H9 (cell line): ENCODE data around the gene CCDC51. TPM values are rescaled to one million over a fixed set of nuclear protein-coding genes. Genes with fewer than 3 reads are reported as not detected.
A peak's percentile ranks its signal among the peaks of the same experiment; 100 is the strongest.

Experiments used
- DNase-seq: peaks from one replicate; pipeline ENCODE4 v3.0.0-alpha.2; 2017
- H2AFZ ChIP-seq: one replicate; pipeline ENCODE4 v1.6.1; 2013; ENCODE audit warnings: mild to moderate bottlenecking, low read length, control low read depth, moderate library complexity
- H2AK5ac ChIP-seq: 2 replicates; pipeline ENCODE4 v1.6.1; 2013; ENCODE audit warnings: low read length, control low read depth, mixed read lengths; ENCODE audit not compliant: insufficient read length
- H2BK120ac ChIP-seq: one replicate; pipeline ENCODE4 v1.6.1; 2013; ENCODE audit warnings: low read depth, mild to moderate bottlenecking, low read length, control low read depth, inconsistent platforms; ENCODE audit not compliant: poor library complexity, severe bottlenecking
- H2BK12ac ChIP-seq: 2 replicates; pipeline ENCODE4 v1.6.1; 2013; ENCODE audit warnings: low read length, control low read depth, mixed read lengths, low read depth; ENCODE audit not compliant: insufficient read length
- H2BK15ac ChIP-seq: 2 replicates; pipeline ENCODE4 v1.6.1; 2013; ENCODE audit warnings: low read depth, low read length, control low read depth
- H2BK20ac ChIP-seq: one replicate; pipeline ENCODE4 v1.6.1; 2013; ENCODE audit warnings: low read depth, mild to moderate bottlenecking, low read length, control low read depth, inconsistent platforms; ENCODE audit not compliant: poor library complexity, severe bottlenecking
- H2BK5ac ChIP-seq: 2 replicates; pipeline ENCODE4 v1.6.1; 2013; ENCODE audit warnings: low read length, control low read depth, mixed read lengths; ENCODE audit not compliant: insufficient read length
- H3K14ac ChIP-seq: 2 replicates; pipeline ENCODE4 v1.6.1; 2013; ENCODE audit warnings: low read length, control low read depth; ENCODE audit not compliant: insufficient read depth
- H3K18ac ChIP-seq: 2 replicates; pipeline ENCODE4 v1.6.1; 2013; ENCODE audit warnings: low read depth, mild to moderate bottlenecking, mixed read lengths, low read length, control low read depth; ENCODE audit not compliant: insufficient read length
- H3K23ac ChIP-seq: 2 replicates; pipeline ENCODE4 v1.6.1; 2013; ENCODE audit warnings: low read length, control low read depth, mixed read lengths, low read depth; ENCODE audit not compliant: insufficient read length
- H3K23me2 ChIP-seq: 2 replicates; pipeline ENCODE4 v1.6.1; 2013; ENCODE audit warnings: low read depth, mild to moderate bottlenecking, mixed read lengths, low read length, control low read depth; ENCODE audit not compliant: insufficient read length, poor library complexity, severe bottlenecking
- H3K27ac ChIP-seq: 2 replicates; pipeline ENCODE4 v1.5.1; 2013; ENCODE audit warnings: low read length, control low read depth, mixed read lengths, low read depth; ENCODE audit not compliant: insufficient read length
- H3K27me3 ChIP-seq: 2 replicates; pipeline ENCODE4 v1.6.1; 2013; ENCODE audit warnings: low read length, control low read depth, inconsistent platforms; ENCODE audit not compliant: insufficient read depth
- H3K4ac ChIP-seq: 2 replicates; pipeline ENCODE4 v1.6.1; 2013; ENCODE audit warnings: low read depth, mild to moderate bottlenecking, control low read depth, inconsistent platforms, low read length, moderate library complexity
- H3K4me1 ChIP-seq: 2 replicates; pipeline ENCODE4 v1.6.1; 2013; ENCODE audit warnings: low read length, control low read depth, inconsistent platforms; ENCODE audit not compliant: insufficient read depth
- H3K4me2 ChIP-seq: 2 replicates; pipeline ENCODE4 v1.6.1; 2013; ENCODE audit warnings: low read length, control low read depth, mixed read lengths; ENCODE audit not compliant: insufficient read length, insufficient read depth
- H3K56ac ChIP-seq: 2 replicates; pipeline ENCODE4 v1.6.1; 2013; ENCODE audit warnings: low read depth, mild to moderate bottlenecking, mixed read lengths, low read length, control low read depth; ENCODE audit not compliant: insufficient read length
- H3K79me1 ChIP-seq: 2 replicates; pipeline ENCODE4 v1.6.1; 2013; ENCODE audit warnings: low read depth, mild to moderate bottlenecking, moderate library complexity, low read length, control low read depth, inconsistent platforms; ENCODE audit not compliant: insufficient read depth, poor library complexity, severe bottlenecking
- H3K79me2 ChIP-seq: 2 replicates; pipeline ENCODE4 v1.6.1; 2013; ENCODE audit warnings: low read length, control low read depth, inconsistent platforms; ENCODE audit not compliant: insufficient read depth
- H3K9ac ChIP-seq: 2 replicates; pipeline ENCODE4 v1.6.1; 2013; ENCODE audit warnings: low read length, control low read depth, mixed read lengths; ENCODE audit not compliant: insufficient read length; ENCODE audit errors: extremely low read depth
- H3K9me3 ChIP-seq: one replicate; pipeline ENCODE4 v1.6.1; 2013; ENCODE audit warnings: low read depth, low read length, inconsistent platforms; ENCODE audit not compliant: control insufficient read depth
- H3T11ph ChIP-seq: one replicate; pipeline ENCODE4 v1.6.1; 2013; ENCODE audit warnings: mild to moderate bottlenecking, low read length, control low read depth, inconsistent platforms
- H4K20me1 ChIP-seq: one replicate; pipeline ENCODE4 v1.6.1; 2013; ENCODE audit not compliant: control insufficient read depth, insufficient read length, insufficient read depth
- H4K5ac ChIP-seq: 2 replicates; pipeline ENCODE4 v1.6.1; 2013; ENCODE audit warnings: low read depth, mild to moderate bottlenecking, mixed read lengths, low read length, control low read depth; ENCODE audit not compliant: insufficient read length
- H4K8ac ChIP-seq: replicated peaks from 2 replicates; pipeline ENCODE4 v1.6.1; 2013; ENCODE audit warnings: low read length, control low read depth, mixed read lengths, low read depth; ENCODE audit not compliant: insufficient read length
- H4K91ac ChIP-seq: 2 replicates; pipeline ENCODE4 v1.6.1; 2013; ENCODE audit warnings: low read depth, mild to moderate bottlenecking, moderate library complexity, mixed read lengths, low read length, control low read depth; ENCODE audit not compliant: insufficient read length
- H3K27ac Mint-ChIP-seq, 3 experiments: 2 replicates in 2 of 3; 3 replicates in 1 of 3; pipeline ENCODE4 v1.8.0; 2020 to 2021; ENCODE audit warnings: mixed read lengths in 3 of 3, mild to moderate bottlenecking in 1 of 3, moderate library complexity in 1 of 3
- H3K27me3 Mint-ChIP-seq: 2 replicates; pipeline ENCODE4 v1.8.0; 2021; ENCODE audit warnings: low read depth, mild to moderate bottlenecking, moderate library complexity, mixed read lengths
- H3K36me3 Mint-ChIP-seq, 3 experiments: 2 replicates in 2 of 3; 3 replicates in 1 of 3; pipeline ENCODE4 v1.8.0; 2020 to 2021; ENCODE audit warnings: low read depth in 3 of 3, mixed read lengths in 3 of 3; ENCODE audit not compliant: insufficient read depth in 1 of 3
- H3K4me1 Mint-ChIP-seq, 2 experiments: 2 replicates each; pipeline ENCODE4 v1.8.0; 2020; ENCODE audit warnings: mixed read lengths in 2 of 2
- H3K4me3 Mint-ChIP-seq, 2 experiments: 2 replicates in 1 of 2; 3 replicates in 1 of 2; pipeline ENCODE4 v1.8.0; 2020 to 2021; ENCODE audit warnings: mild to moderate bottlenecking in 2 of 2, mixed read lengths in 2 of 2, moderate library complexity in 1 of 2
- H3K9me3 Mint-ChIP-seq, 2 experiments: 2 replicates in 1 of 2; 3 replicates in 1 of 2; pipeline ENCODE4 v1.8.0; 2020; ENCODE audit warnings: mild to moderate bottlenecking in 2 of 2, mixed read lengths in 2 of 2, moderate library complexity in 1 of 2
- WGBS: extraction: QIAGEN DNeasy Blood & Tissue Kit; methylation state at CpG from one replicate; pipeline ENCODE4 v1.1.7; 2013; ENCODE audit warnings: missing lambda C conversion rate, low lambda C conversion rate, mixed read lengths; ENCODE audit not compliant: insufficient read length; ENCODE audit errors: extremely low coverage; 5-methylcytosine and 5-hydroxymethylcytosine counted together
- total RNA-seq: library from RNA; stranded (reverse); gene quantifications from 2 replicates; pipeline ENCODE4 v1.2.1, GENCODE V29; 2021
- TF ChIP-seq, protein P1 (sequence below): fragments of 200-600 bp; sonication (generic); conservative IDR thresholded peaks from 3 replicates; pipeline ENCODE4 v1.8.0; 2021; ENCODE audit warnings: antibody characterized with exemption, mild to moderate bottlenecking

CCDC51 gene
- total RNA-seq, 1 experiment from 2014 or later, result 20.0 TPM

DNA sequence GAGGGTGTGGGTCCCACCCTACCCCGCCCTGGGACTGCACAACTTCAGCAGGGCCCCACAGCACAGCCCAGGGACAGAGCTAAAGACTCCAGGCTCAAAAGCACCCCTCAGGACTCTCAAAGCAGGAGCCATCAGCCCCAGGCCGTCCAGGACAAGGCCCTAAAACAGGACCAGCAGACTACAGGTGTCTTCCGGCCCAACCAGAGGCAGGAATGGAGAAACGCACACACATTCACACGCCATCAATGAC lies 32.7 kb upstream of the CCDC51 start:
- Histone ChIP-seq H2AFZ (no peak overlapping the region), H2BK5ac (peak overlapping the region; percentile 30), H3K4me2 (peak overlapping the region; percentile 67), H3K4ac (no peak overlapping the region; the same call in 1 of the 2 replicates), H3K79me1 (no peaks in the 10 kb centered on the region), H3K18ac (peak overlapping the region; percentile 97), H3K79me2 (no peaks in the 10 kb centered on the region; the same call in 1 of the 2 replicates), H3T11ph (no peak overlapping the region), H2AK5ac (no peak overlapping the region), H3K23ac (no peak overlapping the region), H2BK20ac (no peak overlapping the region), H3K4me1 (peaks cover 7% of the 10 kb centered on the region; the same call in 1 of the 2 replicates), H4K20me1 (no peaks in the 10 kb centered on the region), H4K5ac (peak overlapping the region; percentile 45), H4K8ac (no peak overlapping the region), H2BK120ac (no peak overlapping the region), H2BK12ac (peak overlapping the region; percentile 0), H3K23me2 (peaks cover 5% of the 10 kb centered on the region), H3K9ac (peak overlapping the region; percentile 84), H3K27me3 (no peaks in the 10 kb centered on the region), H3K56ac (peak overlapping the region; percentile 4), H4K91ac (peak overlapping the region; percentile 21), H3K9me3 (no peaks in the 10 kb centered on the region), H3K14ac (peak overlapping the region; percentile 97), H3K27ac (peak overlapping the region; percentile 75), H2BK15ac (no peak overlapping the region)
- peaks cover 31 to 37% of the 10 kb centered on the region in 2 experiments for H3K4me1 Mint-ChIP-seq
- peak overlapping the region; percentile 84 to 88 for H3K4me3 Mint-ChIP-seq
- no peak for DNase-seq
- peak overlapping the region; percentile 98 to 99 (median 99) for H3K27ac Mint-ChIP-seq
- H3K9me3 Mint-ChIP-seq, result no peaks in the 10 kb centered on the region; a peak in 1 of 5 replicates
- WGBS, result no CpG with 5 or more reads among the region's 5 CpGs
- H3K27me3 Mint-ChIP-seq, result no peaks in the 10 kb centered on the region; the same call in 1 of the 2 replicates
- TF ChIP-seq, protein P1, sequence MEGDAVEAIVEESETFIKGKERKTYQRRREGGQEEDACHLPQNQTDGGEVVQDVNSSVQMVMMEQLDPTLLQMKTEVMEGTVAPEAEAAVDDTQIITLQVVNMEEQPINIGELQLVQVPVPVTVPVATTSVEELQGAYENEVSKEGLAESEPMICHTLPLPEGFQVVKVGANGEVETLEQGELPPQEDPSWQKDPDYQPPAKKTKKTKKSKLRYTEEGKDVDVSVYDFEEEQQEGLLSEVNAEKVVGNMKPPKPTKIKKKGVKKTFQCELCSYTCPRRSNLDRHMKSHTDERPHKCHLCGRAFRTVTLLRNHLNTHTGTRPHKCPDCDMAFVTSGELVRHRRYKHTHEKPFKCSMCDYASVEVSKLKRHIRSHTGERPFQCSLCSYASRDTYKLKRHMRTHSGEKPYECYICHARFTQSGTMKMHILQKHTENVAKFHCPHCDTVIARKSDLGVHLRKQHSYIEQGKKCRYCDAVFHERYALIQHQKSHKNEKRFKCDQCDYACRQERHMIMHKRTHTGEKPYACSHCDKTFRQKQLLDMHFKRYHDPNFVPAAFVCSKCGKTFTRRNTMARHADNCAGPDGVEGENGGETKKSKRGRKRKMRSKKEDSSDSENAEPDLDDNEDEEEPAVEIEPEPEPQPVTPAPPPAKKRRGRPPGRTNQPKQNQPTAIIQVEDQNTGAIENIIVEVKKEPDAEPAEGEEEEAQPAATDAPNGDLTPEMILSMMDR, result no peak
- H3K36me3 Mint-ChIP-seq, result peaks cover 14 to 24% (median 22%) of the 10 kb centered on the region in 3 experiments
